Measurements from ENCODE around the gene TPSAB1. TPM values are rescaled to one million over a fixed set of nuclear protein-coding genes. Genes with fewer than 3 reads are reported as not detected.
"Not testable (repeated sequence)": the region's sequence is repeated elsewhere in the genome, so short reads cannot be mapped to it uniquely, and the experiment has no call there.

Gene TPSAB1
- total RNA-seq, 1 experiment from 2014 or later = not detected

DNA sequence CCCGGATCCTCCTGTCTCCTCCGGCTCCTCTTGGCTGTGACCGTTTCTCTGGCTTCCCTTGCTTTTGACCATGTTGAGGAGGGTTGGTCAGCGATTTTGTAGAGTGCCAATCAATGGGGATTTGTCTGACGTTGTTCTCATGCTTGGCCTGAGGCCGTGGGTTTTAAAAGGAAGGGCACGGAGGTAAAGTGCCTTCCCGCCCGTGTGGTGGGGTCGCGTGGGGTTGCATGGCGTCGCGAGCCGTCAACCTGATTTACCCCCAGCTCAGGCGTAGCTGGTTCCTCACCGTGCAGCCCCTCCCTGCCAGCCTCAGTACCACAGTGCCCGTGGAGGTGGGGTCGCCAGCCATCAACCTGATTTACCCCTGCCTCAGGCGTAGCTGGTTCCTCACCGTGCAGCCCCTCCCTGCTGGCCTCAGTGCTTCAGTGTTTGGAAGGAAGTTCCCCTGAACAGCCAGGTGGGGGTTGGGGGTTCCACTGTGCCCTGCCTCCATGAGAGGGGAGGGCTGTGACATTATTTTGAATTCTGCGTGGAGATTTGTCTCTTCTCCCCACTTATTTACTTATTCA, 5.0 kb downstream of the TPSAB1 start:
- BruUV-seq (replicated peaks) = no TSS peak
- H3K36me3 Mint-ChIP-seq (ENCODE audit: insufficient read depth, unreplicated experiment) = no peaks in the 10 kb centered on the region
- Histone ChIP-seq H3K9me3 (no peaks in the 10 kb centered on the region), H3K27me3 (replicated peaks; ENCODE audit: control insufficient read depth, insufficient read depth, low read length) (no peaks in the 10 kb centered on the region), H3K4me3 (ENCODE audit: low read depth, low read length) (no peak overlapping the region), H3K4me1 (no peaks in the 10 kb centered on the region), H3K36me3 (ENCODE audit: control insufficient read depth, insufficient read depth, low read length) (no peaks in the 10 kb centered on the region)
- intact Hi-C loops (cut with micrococcal nuclease; ENCODE audit: unreplicated experiment) = no loop called here
- TF ChIP-seq, protein P1, sequence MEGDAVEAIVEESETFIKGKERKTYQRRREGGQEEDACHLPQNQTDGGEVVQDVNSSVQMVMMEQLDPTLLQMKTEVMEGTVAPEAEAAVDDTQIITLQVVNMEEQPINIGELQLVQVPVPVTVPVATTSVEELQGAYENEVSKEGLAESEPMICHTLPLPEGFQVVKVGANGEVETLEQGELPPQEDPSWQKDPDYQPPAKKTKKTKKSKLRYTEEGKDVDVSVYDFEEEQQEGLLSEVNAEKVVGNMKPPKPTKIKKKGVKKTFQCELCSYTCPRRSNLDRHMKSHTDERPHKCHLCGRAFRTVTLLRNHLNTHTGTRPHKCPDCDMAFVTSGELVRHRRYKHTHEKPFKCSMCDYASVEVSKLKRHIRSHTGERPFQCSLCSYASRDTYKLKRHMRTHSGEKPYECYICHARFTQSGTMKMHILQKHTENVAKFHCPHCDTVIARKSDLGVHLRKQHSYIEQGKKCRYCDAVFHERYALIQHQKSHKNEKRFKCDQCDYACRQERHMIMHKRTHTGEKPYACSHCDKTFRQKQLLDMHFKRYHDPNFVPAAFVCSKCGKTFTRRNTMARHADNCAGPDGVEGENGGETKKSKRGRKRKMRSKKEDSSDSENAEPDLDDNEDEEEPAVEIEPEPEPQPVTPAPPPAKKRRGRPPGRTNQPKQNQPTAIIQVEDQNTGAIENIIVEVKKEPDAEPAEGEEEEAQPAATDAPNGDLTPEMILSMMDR (IDR thresholded peaks at IDR 0.05; ENCODE audit: insufficient read depth in 1 of 2, low read depth in 1 of 2, low read length in 1 of 2, severe bottlenecking in 1 of 2, unreplicated experiment in 1 of 2) = no peak
- ChIA-PET POLR2A (interaction anchor here (0.6 kb wide), 1 partner anchor 1139 kb away, joined by 12 read pairs; no protein-coding TSS in a partner anchor), CTCF (no interaction called here)
- H3K27ac Mint-ChIP-seq (ENCODE audit: unreplicated experiment) = no peak overlapping the region
- no peaks in the 10 kb centered on the region for H3K27me3 Mint-ChIP-seq (ENCODE audit: insufficient read depth, unreplicated experiment)
- H3K4me3 Mint-ChIP-seq (ENCODE audit: unreplicated experiment) = no peak overlapping the region
- peak in 1 of 2 experiments; percentile 25 for DNase-seq
- no peaks in the 10 kb centered on the region for H3K9me3 Mint-ChIP-seq (ENCODE audit: unreplicated experiment)
- no peaks in the 10 kb centered on the region for H3K4me1 Mint-ChIP-seq (ENCODE audit: low read depth, unreplicated experiment)

DNA sequence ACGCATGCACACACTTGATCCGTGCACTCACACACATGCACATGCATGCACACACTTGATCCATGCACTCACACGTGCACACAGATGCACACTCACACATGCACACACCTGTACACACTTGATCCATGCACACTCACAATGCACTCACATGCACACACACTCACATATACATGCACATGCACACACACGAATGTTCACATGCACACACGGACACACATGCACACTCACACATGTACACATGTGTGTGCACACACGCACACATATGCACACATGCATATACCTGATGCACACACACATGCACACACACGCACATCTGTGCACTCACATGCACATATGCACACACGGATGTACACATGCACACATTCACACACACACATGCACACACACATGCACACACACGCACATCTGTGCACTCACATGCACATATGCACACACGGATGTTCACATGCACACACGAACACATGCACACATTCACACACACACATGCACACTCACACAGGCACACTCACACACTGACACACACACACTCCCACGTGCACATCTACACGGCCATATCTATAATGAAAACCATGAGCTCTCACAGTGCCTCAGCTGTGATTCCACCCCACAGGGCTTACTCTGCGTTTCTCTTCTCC, 7.5 kb downstream of the TPSAB1 start:
- CTCF ChIA-PET = interaction anchor here (0.6 kb wide), 1 partner anchor 14 kb away, joined by 4 read pairs; no protein-coding TSS in a partner anchor
- POLR2A ChIA-PET; H3K4me1 ChIP-seq; H3K27ac Mint-ChIP-seq (ENCODE audit: unreplicated experiment); H3K27me3 Mint-ChIP-seq (ENCODE audit: insufficient read depth, unreplicated experiment); BruUV-seq (replicated peaks); DNase-seq; H3K27me3 ChIP-seq (replicated peaks; ENCODE audit: control insufficient read depth, insufficient read depth, low read length); H3K4me3 ChIP-seq (ENCODE audit: low read depth, low read length); H3K9me3 ChIP-seq; H3K9me3 Mint-ChIP-seq (ENCODE audit: unreplicated experiment); H3K36me3 ChIP-seq (ENCODE audit: control insufficient read depth, insufficient read depth, low read length); H3K4me1 Mint-ChIP-seq (ENCODE audit: low read depth, unreplicated experiment); intact Hi-C loops (cut with micrococcal nuclease; ENCODE audit: unreplicated experiment); H3K4me3 Mint-ChIP-seq (ENCODE audit: unreplicated experiment); H3K36me3 Mint-ChIP-seq (ENCODE audit: insufficient read depth, unreplicated experiment): not testable (repeated sequence)

DNA sequence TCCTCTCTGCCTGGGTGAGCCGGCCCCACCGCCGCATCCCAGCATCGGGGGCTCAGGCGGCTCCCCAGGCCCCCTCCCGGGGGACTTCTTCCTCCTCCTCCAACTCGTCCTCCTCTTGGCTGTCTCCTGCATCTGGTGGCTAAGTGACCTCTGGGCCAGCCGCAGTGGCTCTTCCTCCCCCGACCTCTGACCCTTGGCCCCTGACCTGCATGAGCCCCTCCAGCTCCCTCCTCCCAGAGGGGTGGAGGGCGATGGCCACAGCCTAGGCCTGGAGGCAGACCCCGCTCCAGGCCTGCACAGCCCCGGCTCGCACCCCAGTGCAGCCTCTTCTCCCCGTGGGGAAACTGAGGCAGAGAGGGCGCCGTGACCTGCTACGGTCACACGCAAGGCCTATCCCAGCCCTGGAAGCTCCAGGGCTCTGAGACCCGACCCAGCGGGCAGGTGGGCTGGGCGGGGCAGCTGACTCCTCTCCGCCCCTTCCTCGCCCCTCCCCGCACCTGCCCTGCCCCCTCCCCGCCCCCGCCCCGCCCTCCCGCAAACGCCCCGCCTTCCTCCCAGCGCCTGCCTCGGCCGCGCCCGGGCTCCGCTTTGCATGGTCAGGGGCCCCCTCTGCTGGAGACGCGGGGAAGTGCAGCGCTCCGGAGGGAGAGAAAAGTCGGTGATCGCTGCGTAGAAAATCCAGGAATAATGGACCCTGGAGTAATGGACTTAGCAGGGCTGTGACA, 8.7 kb downstream of the TPSAB1 start:
- H3K4me3 ChIP-seq (ENCODE audit: low read depth, low read length); H3K36me3 ChIP-seq (ENCODE audit: control insufficient read depth, insufficient read depth, low read length); H3K4me3 Mint-ChIP-seq (ENCODE audit: unreplicated experiment); H3K27me3 Mint-ChIP-seq (ENCODE audit: insufficient read depth, unreplicated experiment); H3K4me1 ChIP-seq; POLR2A ChIA-PET; BruUV-seq (replicated peaks); H3K36me3 Mint-ChIP-seq (ENCODE audit: insufficient read depth, unreplicated experiment); H3K4me1 Mint-ChIP-seq (ENCODE audit: low read depth, unreplicated experiment); H3K27me3 ChIP-seq (replicated peaks; ENCODE audit: control insufficient read depth, insufficient read depth, low read length); H3K9me3 ChIP-seq; CTCF ChIA-PET; H3K9me3 Mint-ChIP-seq (ENCODE audit: unreplicated experiment); intact Hi-C loops (cut with micrococcal nuclease; ENCODE audit: unreplicated experiment); H3K27ac Mint-ChIP-seq (ENCODE audit: unreplicated experiment): not testable (repeated sequence)
- DNase-seq = peak in 1 of 2 experiments; percentile 13

DNA sequence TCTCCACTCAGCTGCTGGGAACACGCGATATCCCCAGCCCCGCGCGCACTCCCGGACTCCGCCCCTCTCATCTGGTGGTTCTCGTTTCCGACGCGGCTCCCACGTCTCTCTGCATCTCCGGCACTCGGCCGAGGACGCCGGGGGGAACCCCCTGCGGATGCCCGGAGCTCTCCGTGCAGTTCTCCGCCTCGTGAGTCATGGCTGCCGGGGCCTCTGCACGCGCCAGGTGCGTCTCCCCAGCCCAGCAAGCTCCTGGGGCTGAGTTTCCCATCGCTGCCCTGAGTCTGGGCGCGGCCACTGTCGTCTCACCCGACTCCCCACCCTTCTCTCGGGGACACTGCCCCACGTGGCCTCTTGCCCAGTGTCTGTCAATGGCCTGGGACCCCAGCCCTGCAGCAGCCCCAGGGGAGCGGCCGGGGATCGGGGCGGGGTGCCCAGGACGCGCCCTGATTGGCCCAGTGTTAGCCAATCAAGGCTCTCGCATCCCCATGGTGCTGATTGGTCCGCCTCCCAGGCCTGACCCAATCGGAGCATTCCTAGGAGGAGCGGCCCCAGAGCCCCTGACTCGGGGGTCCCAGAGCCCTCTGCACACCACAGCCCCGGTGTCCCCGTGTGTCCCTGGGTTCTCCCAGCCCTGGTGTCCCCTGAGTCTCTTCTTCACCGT, 13.3 kb downstream of the TPSAB1 start:
- BruUV-seq (replicated peaks); DNase-seq; H3K27me3 Mint-ChIP-seq (ENCODE audit: insufficient read depth, unreplicated experiment); H3K36me3 Mint-ChIP-seq (ENCODE audit: insufficient read depth, unreplicated experiment); H3K27ac Mint-ChIP-seq (ENCODE audit: unreplicated experiment); H3K27me3 ChIP-seq (replicated peaks; ENCODE audit: control insufficient read depth, insufficient read depth, low read length); H3K4me1 Mint-ChIP-seq (ENCODE audit: low read depth, unreplicated experiment); H3K4me3 Mint-ChIP-seq (ENCODE audit: unreplicated experiment); H3K9me3 ChIP-seq; intact Hi-C loops (cut with micrococcal nuclease; ENCODE audit: unreplicated experiment); H3K9me3 Mint-ChIP-seq (ENCODE audit: unreplicated experiment); H3K4me1 ChIP-seq; POLR2A ChIA-PET; H3K36me3 ChIP-seq (ENCODE audit: control insufficient read depth, insufficient read depth, low read length): not testable (repeated sequence)
- CTCF ChIA-PET = interaction anchor here (0.7 kb wide), 1 partner anchor 39 kb away, joined by 3 read pairs; no protein-coding TSS in a partner anchor
- 0 out of 2 replicates have a peak overlapping the region, but pooled peaks have one; percentile 10 for H3K4me3 ChIP-seq (ENCODE audit: low read depth, low read length)

DNA sequence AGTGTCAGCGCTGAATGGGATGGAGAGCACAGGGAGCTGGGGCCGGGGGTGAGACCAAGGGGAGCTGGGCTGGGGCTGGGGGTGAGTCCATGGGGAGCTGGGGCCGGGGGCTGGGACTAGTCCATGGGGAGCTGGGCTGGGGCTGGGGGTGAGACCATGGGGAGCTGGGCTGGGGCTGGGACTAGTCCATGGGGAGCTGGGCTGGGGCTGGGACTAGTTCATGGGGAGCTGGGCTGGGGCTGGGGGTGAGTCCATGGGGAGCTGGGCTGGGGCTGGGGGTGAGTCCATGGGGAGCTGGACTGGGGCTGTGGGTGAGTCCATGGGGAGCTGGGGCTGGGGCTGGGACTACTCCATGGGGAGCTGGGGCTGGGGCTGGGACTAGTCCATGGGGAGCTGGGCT, 14.3 kb downstream of the TPSAB1 start:
- H3K4me1 Mint-ChIP-seq (ENCODE audit: low read depth, unreplicated experiment); intact Hi-C loops (cut with micrococcal nuclease; ENCODE audit: unreplicated experiment); H3K27me3 Mint-ChIP-seq (ENCODE audit: insufficient read depth, unreplicated experiment); H3K36me3 ChIP-seq (ENCODE audit: control insufficient read depth, insufficient read depth, low read length); H3K4me1 ChIP-seq; H3K4me3 ChIP-seq (ENCODE audit: low read depth, low read length); H3K36me3 Mint-ChIP-seq (ENCODE audit: insufficient read depth, unreplicated experiment); H3K27ac Mint-ChIP-seq (ENCODE audit: unreplicated experiment); H3K9me3 Mint-ChIP-seq (ENCODE audit: unreplicated experiment); H3K9me3 ChIP-seq; H3K27me3 ChIP-seq (replicated peaks; ENCODE audit: control insufficient read depth, insufficient read depth, low read length); H3K4me3 Mint-ChIP-seq (ENCODE audit: unreplicated experiment); POLR2A ChIA-PET; BruUV-seq (replicated peaks); DNase-seq: not testable (repeated sequence)
- CTCF ChIA-PET = interaction anchor here (0.6 to 0.7 kb wide), 2 partner anchors 43 to 517 kb away, joined by 3 read pairs; no protein-coding TSS in a partner anchor

Measured in Caco-2 (cell line).